Effector memory CD8-positive, alpha-beta T cell (primary cell): ENCODE results near the gene TMEM236.

Experiments
- ATAC-seq: fragments of 150-1000 bp; cut with Tn5 transposase; replicated peaks from 2 replicates; pipeline ENCODE4 v1.10.0; 2021; ENCODE audit warnings: mild to moderate bottlenecking, moderate library complexity
- DNase-seq, 3 experiments: peaks; one replicate each; pipeline ENCODE4 v3.0.0; 2021
- H3K27ac Mint-ChIP-seq, 2 donors: one replicate each; pipeline ENCODE4 v1.8.0; 2022; ENCODE audit warnings: mild to moderate bottlenecking in 2 of 2, mixed read lengths in 2 of 2, moderate library complexity in 2 of 2
- H3K27me3 Mint-ChIP-seq, 2 donors: one replicate each; pipeline ENCODE4 v1.8.0; 2022; ENCODE audit warnings: mixed read lengths in 2 of 2
- H3K36me3 Mint-ChIP-seq: one replicate; pipeline ENCODE4 v1.8.0; 2022; ENCODE audit warnings: mild to moderate bottlenecking, moderate library complexity, mixed read lengths; ENCODE audit not compliant: insufficient read depth
- H3K4me1 Mint-ChIP-seq, 2 donors: one replicate each; pipeline ENCODE4 v1.8.0; 2022; ENCODE audit warnings: low read depth in 2 of 2, mixed read lengths in 2 of 2
- H3K4me3 Mint-ChIP-seq, 2 donors: one replicate each; pipeline ENCODE4 v1.8.0; 2022; ENCODE audit warnings: mild to moderate bottlenecking in 2 of 2, mixed read lengths in 2 of 2, moderate library complexity in 2 of 2
- H3K9me3 Mint-ChIP-seq, 2 donors: one replicate each; pipeline ENCODE4 v1.8.0; 2022; ENCODE audit warnings: mixed read lengths in 2 of 2

The TMEM236 gene

DNA sequence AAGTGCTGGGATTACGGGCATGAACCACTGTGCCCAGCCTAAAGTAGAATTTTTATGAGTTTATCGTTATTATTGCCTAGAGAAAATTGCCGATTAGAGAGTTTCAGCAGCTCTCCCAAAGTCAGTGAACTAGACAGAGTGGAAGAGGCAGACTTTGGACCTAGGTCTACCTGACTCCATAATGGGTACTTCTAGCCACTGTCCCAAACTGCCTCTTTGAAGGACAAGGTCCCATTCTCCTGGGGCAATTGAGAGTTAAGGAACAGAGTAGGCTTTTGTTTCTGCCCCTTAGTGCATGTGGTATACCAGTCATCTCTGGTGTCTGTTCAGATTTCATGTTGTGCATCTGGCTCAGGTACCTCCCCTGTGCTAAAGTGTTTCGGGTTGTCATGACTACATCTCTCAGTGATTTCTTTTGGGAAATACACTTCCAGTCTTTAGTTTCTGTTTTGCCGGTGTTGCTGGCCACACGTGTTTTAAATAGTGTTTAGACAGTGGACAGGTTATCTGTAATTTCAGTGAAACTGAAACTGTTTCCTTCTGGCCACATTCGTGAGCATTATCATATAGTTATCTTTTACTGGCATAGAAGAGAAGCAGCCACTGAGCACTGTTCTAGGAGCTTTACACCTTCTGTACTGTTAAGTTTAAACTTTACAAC is 4.7 kb downstream of the TMEM236 start:
- DNase-seq (no peak), ATAC-seq (peak; percentile 36)
- no peak overlapping the region for H3K27ac Mint-ChIP-seq
- no peaks in the 10 kb centered on the region for H3K9me3 Mint-ChIP-seq
- H3K27me3 Mint-ChIP-seq, result peaks cover 0 to 3% of the 10 kb centered on the region in 2 donors
- H3K4me1 Mint-ChIP-seq, result peaks cover 0 to 6% of the 10 kb centered on the region in 2 donors
- H3K4me3 Mint-ChIP-seq, result no peak overlapping the region
- no peaks in the 10 kb centered on the region for H3K36me3 Mint-ChIP-seq

- Mint-ChIP-seq H3K4me1 (peaks cover 0 to 6% of the 10 kb centered on the region in 2 donors), H3K27ac (no peak overlapping the region), H3K9me3 (no peaks in the 10 kb centered on the region), H3K4me3 (no peak overlapping the region), H3K36me3 (no peaks in the 10 kb centered on the region), H3K27me3 (peaks cover 0 to 7% of the 10 kb centered on the region in 2 donors)
- DNase-seq (no peak), ATAC-seq (no peak)
Measured at GRCh38 chr10:17758200-17758599, 6.2 kb downstream of the TMEM236 start.

DNA sequence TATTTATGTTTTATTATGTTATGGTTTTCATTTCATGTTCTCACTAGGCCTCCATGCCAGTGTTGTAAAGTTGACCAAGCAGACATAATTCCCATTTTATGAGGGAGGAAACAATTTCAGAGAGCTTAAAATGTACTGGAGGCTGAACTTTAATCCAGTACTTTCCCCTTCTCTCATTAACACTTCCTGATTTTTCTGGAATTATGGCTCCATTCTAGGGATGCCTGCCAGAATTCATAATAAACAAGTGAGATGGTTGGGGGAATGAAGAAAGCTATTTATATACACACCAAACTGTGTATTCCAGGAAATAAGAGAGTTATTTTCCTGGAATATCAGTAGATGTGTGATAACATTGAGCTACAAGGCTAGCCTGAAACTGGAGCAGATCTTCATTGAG is 6.9 kb downstream of the TMEM236 start:
- Mint-ChIP-seq H3K4me3 (no peak overlapping the region), H3K27ac (no peak overlapping the region), H3K27me3 (peaks cover 0 to 14% of the 10 kb centered on the region in 2 donors), H3K4me1 (peaks cover 0 to 6% of the 10 kb centered on the region in 2 donors), H3K36me3 (no peaks in the 10 kb centered on the region), H3K9me3 (no peaks in the 10 kb centered on the region)
- DNase-seq (no peak), ATAC-seq (no peak)

GRCh38 chr10:17764142-17764541 is 12.1 kb downstream of the TMEM236 start:
- no peaks in the 10 kb centered on the region for H3K9me3 Mint-ChIP-seq
- DNase-seq, result no peak
- ATAC-seq, result no peak
- no peak overlapping the region for H3K4me3 Mint-ChIP-seq
- no peaks in the 10 kb centered on the region for H3K36me3 Mint-ChIP-seq
- H3K27me3 Mint-ChIP-seq, result peaks cover 0 to 34% of the 10 kb centered on the region in 2 donors
- no peak overlapping the region for H3K27ac Mint-ChIP-seq
- H3K4me1 Mint-ChIP-seq, result no peaks in the 10 kb centered on the region

- Mint-ChIP-seq H3K9me3 (no peaks in the 10 kb centered on the region), H3K27me3 (peaks cover 0 to 37% of the 10 kb centered on the region in 2 donors), H3K4me1 (no peaks in the 10 kb centered on the region), H3K27ac (no peak overlapping the region), H3K36me3 (peaks cover 3% of the 10 kb centered on the region), H3K4me3 (no peak overlapping the region)
- DNase-seq (no peak), ATAC-seq (no peak)
Measured at GRCh38 chr10:17765602-17766001, 13.6 kb downstream of the TMEM236 start.

- ATAC-seq (no peak), DNase-seq (no peak)
- no peaks in the 10 kb centered on the region for H3K4me1 Mint-ChIP-seq
- H3K9me3 Mint-ChIP-seq, result no peaks in the 10 kb centered on the region
- H3K27me3 Mint-ChIP-seq, result peaks cover 0 to 42% of the 10 kb centered on the region in 2 donors
- H3K36me3 Mint-ChIP-seq, result peaks cover 3% of the 10 kb centered on the region
- no peak overlapping the region for H3K4me3 Mint-ChIP-seq
- H3K27ac Mint-ChIP-seq, result no peak overlapping the region
Measured at GRCh38 chr10:17766731-17767130, 14.7 kb downstream of the TMEM236 start.

- Mint-ChIP-seq H3K9me3 (no peaks in the 10 kb centered on the region), H3K36me3 (peaks cover 3% of the 10 kb centered on the region), H3K4me3 (no peak overlapping the region), H3K27ac (no peak overlapping the region), H3K27me3 (peaks cover 0 to 34% of the 10 kb centered on the region in 2 donors), H3K4me1 (no peaks in the 10 kb centered on the region)
- no peak for ATAC-seq
- DNase-seq, result no peak
Measured at GRCh38 chr10:17768496-17768895, 16.5 kb downstream of the TMEM236 start.

GRCh38 chr10:17768957-17769356 is 17.0 kb downstream of the TMEM236 start:
- no peak overlapping the region for H3K4me3 Mint-ChIP-seq
- ATAC-seq, result no peak
- DNase-seq, result no peak
- H3K27me3 Mint-ChIP-seq, result peaks cover 0 to 30% of the 10 kb centered on the region in 2 donors
- H3K36me3 Mint-ChIP-seq, result peaks cover 3% of the 10 kb centered on the region
- H3K9me3 Mint-ChIP-seq, result no peaks in the 10 kb centered on the region
- no peaks in the 10 kb centered on the region for H3K4me1 Mint-ChIP-seq
- no peak overlapping the region for H3K27ac Mint-ChIP-seq

DNA sequence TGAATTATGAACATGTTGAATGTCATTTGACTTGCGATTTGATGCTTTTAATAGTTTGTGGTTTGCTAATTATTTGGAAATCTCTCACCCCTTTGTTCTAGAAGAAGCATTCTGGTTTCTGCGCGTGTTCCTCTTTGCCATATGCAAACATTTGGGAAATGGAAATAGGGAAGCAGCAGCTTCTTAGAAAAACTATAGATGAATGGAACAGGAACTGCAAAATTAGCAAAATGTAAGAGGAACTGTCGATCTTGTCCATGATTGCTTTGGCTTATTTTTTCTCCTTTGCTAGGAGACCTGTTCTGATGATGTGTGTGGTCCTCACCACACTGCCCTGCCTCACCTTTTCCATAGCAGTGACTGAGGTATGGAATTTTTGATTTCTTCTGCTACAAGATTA is 19.0 kb downstream of the TMEM236 start:
- H3K4me3 Mint-ChIP-seq, result no peak overlapping the region
- peaks cover 3% of the 10 kb centered on the region for H3K36me3 Mint-ChIP-seq
- no peaks in the 10 kb centered on the region for H3K4me1 Mint-ChIP-seq
- H3K27me3 Mint-ChIP-seq, result peaks cover 0 to 37% of the 10 kb centered on the region in 2 donors
- ATAC-seq (no peak), DNase-seq (no peak)
- H3K27ac Mint-ChIP-seq, result no peak overlapping the region
- H3K9me3 Mint-ChIP-seq, result no peaks in the 10 kb centered on the region

GRCh38 chr10:17779784-17780183 is 27.8 kb downstream of the TMEM236 start:
- peaks cover 15 to 30% of the 10 kb centered on the region in 2 donors for H3K27me3 Mint-ChIP-seq
- H3K4me1 Mint-ChIP-seq, result no peaks in the 10 kb centered on the region
- no peak overlapping the region for H3K4me3 Mint-ChIP-seq
- H3K36me3 Mint-ChIP-seq, result no peaks in the 10 kb centered on the region
- no peak for ATAC-seq
- H3K27ac Mint-ChIP-seq, result no peak overlapping the region
- DNase-seq, result no peak
- no peaks in the 10 kb centered on the region for H3K9me3 Mint-ChIP-seq

DNA sequence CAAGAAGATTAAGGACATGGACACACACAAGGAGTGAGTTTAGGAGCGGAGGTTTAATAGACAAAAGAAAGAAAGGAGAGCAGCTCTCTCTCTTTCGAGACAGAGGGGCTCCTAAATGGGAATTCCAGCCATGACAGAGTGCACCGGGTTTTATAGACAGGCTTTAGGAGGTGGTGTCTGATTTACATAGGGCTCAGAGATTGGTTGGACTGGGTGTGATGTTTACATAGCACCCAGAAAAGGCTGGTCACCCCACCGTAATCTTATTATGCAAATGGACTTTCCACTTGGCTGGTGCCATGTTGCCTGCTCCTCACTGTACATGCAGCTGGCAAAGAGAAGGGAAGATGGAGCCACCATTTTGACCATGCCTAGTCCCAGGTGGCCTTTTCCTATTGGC is 28.7 kb downstream of the TMEM236 start:
- no peaks in the 10 kb centered on the region for H3K4me1 Mint-ChIP-seq
- DNase-seq (no peak), ATAC-seq (no peak)
- H3K36me3 Mint-ChIP-seq, result no peaks in the 10 kb centered on the region
- no peak overlapping the region for H3K27ac Mint-ChIP-seq
- no peaks in the 10 kb centered on the region for H3K9me3 Mint-ChIP-seq
- H3K4me3 Mint-ChIP-seq, result no peak overlapping the region
- peaks cover 15 to 25% of the 10 kb centered on the region in 2 donors for H3K27me3 Mint-ChIP-seq

DNA sequence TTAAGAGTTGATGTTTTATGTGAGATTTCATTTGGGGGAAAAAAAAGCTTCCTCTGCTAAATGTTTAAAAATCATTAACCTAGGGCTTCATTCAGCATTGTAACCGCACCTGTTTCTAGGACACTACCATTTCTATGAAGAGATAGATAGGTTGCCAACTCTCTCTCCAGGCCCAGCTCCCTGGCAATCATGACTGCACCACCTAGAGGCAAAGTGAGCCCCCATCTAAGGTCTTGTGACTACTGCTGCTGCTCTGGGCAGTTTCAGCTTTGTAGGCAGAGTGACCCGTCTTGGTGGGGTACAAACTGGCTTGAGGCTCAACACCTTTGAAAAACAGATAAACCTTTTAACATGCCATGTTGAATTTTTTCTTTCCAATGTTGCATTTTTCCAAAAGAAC is 29.9 kb downstream of the TMEM236 start:
- ATAC-seq, result no peak
- H3K27me3 Mint-ChIP-seq, result peaks cover 18 to 32% of the 10 kb centered on the region in 2 donors
- no peaks in the 10 kb centered on the region for H3K9me3 Mint-ChIP-seq
- no peak overlapping the region for H3K4me3 Mint-ChIP-seq
- H3K4me1 Mint-ChIP-seq, result no peaks in the 10 kb centered on the region
- DNase-seq, result no peak
- no peak overlapping the region for H3K27ac Mint-ChIP-seq
- no peaks in the 10 kb centered on the region for H3K36me3 Mint-ChIP-seq

DNA sequence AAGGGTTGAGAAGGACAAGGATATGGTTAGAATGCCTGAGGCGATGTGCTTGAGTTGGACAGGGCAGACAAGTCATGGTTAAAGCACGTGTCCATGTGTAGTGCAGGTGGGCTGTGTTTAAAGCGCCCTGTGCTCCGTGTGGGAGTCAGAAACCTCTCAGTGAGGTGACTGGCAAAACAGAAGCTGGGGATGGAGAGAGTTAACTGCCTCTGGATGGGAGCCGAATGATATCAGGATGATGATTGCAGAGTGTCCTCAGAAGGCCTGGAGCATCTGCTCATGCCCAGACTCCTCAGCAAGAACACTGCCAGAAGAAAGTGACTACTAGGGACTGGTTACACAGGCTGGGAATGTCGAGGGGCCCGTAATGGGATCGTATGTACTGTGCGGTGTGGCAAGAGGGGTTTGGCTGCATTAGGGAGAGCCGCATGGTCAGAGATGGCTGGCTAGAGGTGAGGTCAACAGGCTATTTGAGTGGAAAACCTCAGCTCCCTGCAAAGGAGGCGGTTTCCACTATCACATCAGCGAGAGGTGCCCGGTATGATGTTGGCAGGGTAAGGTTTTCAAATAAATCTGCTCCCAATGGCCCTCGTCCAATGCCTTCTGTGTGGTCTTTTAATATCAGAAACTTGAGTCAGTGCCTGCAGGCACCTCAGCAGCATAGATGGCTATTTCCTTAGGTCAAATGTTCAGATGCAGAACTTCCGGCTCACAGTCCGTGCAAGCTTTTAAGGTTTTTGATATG is 31.1 kb downstream of the TMEM236 start:
- Mint-ChIP-seq H3K36me3 (no peaks in the 10 kb centered on the region), H3K4me1 (no peaks in the 10 kb centered on the region), H3K4me3 (no peak overlapping the region)

GRCh38 chr10:17783751-17784150 is 31.8 kb downstream of the TMEM236 start:
- H3K27ac Mint-ChIP-seq, result no peak overlapping the region
- no peaks in the 10 kb centered on the region for H3K9me3 Mint-ChIP-seq
- ATAC-seq (no peak), DNase-seq (no peak)
- H3K27me3 Mint-ChIP-seq, result peaks cover 25 to 38% of the 10 kb centered on the region in 2 donors
- H3K36me3 Mint-ChIP-seq, result no peaks in the 10 kb centered on the region
- no peaks in the 10 kb centered on the region for H3K4me1 Mint-ChIP-seq
- H3K4me3 Mint-ChIP-seq, result no peak overlapping the region

More for the DNA sequence above, 31.1 kb downstream of the TMEM236 start:
- Mint-ChIP-seq H3K9me3 (no peaks in the 10 kb centered on the region), H3K27me3 (peaks cover 25 to 41% of the 10 kb centered on the region in 2 donors), H3K27ac (no peak overlapping the region)
- DNase-seq, result no peak
- no peak for ATAC-seq
